Measurements from ENCODE around the gene TXNDC5. TPM values are rescaled to one million over a fixed set of nuclear protein-coding genes. Genes with fewer than 3 reads are reported as not detected.

TXNDC5 gene
- total and polyA plus RNA-seq, 2 experiments from 2014 or later, result 42.9 to 210 TPM

DNA sequence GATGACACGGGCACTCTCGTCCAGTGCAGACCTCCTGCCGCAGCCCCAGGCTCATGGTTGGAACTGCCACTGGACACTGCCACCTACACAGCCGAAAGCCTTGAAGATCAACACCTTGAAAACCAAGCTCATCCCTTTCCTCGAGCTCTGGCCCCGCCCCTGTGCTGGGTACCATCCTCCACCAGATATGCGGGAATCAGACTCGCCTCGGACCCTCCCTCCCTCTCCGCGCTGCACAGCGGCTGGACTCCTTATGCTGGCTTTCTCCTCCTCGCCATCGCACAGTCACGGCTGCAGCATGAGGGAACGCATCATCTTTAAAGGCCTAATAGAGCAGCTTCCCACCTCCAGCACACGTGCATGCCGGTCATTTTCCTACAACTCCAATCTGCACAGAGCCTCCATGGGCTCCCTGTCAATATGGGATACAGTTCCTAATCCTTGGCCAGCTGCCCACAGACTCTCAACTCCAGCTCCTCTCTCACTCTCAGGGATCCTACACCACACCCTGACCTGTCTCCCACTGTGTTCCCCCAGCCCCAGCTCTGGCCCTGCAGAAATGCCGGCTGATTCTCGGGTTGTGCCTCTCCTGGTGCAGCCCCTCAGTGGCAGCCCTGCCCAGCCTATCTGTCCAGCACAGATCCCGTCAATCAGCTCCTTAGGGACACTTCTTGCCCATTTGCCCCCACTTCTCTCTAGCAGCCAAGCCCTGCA is 23.2 kb downstream of the TXNDC5 start:
- Mint-ChIP-seq H3K9me3 (no peaks in the 10 kb centered on the region; the same call in 2 of the 3 replicates), H3K4me3 (no peak overlapping the region), H3K27me3 (ENCODE audit: insufficient read depth, low read depth, poor library complexity) (peaks cover 5% of the 10 kb centered on the region), H3K27ac (no peak overlapping the region), H3K4me1 (no peaks in the 10 kb centered on the region), H3K36me3 (ENCODE audit: low read depth) (peaks cover 96% of the 10 kb centered on the region)
- DNase-seq (ENCODE audit: low spot score) (no peak), ATAC-seq (no peak)
- Histone ChIP-seq H3K4me1 (ENCODE audit: insufficient read depth) (no peaks in the 10 kb centered on the region), H2AFZ (no peak overlapping the region), H3K36me3 (ENCODE audit: insufficient read depth) (peaks cover 55% of the 10 kb centered on the region), H3F3A (replicated peaks; ENCODE audit: low read depth) (no peaks in the 10 kb centered on the region), H4K20me1 (replicated peaks; ENCODE audit: insufficient read depth) (peaks cover 12% of the 10 kb centered on the region), H3K9me2 (ENCODE audit: insufficient read depth) (no peaks in the 10 kb centered on the region), H3K27me3 (ENCODE audit: insufficient read depth) (no peaks in the 10 kb centered on the region), H3K27ac (ENCODE audit: low read depth) (no peak overlapping the region), H3K4me2 (no peak overlapping the region), H3K4me3 (no peak overlapping the region), H3K79me2 (replicated peaks; ENCODE audit: insufficient read depth) (no peaks in the 10 kb centered on the region)
- TF ChIP-seq ZNF462 (CRISPR knock-in tag; IDR thresholded peaks at IDR 0.05) (no peak), CREB1 (CRISPR knock-in tag; IDR thresholded peaks at IDR 0.05; ENCODE audit: low read depth) (no peak), EZH2phosphoT487 (IDR thresholded peaks at IDR 0.05; ENCODE audit: unreplicated experiment) (no peak), POLR2AphosphoS5 (IDR thresholded peaks at IDR 0.05; ENCODE audit: low read depth) (no peak), ZNF331 (CRISPR knock-in tag; IDR thresholded peaks at IDR 0.05; ENCODE audit: low read depth) (no peak), EZH2 (IDR thresholded peaks at IDR 0.05; ENCODE audit: low read depth, unreplicated experiment) (no peak), ETS1 (IDR thresholded peaks at IDR 0.05) (no peak), JUNB (IDR thresholded peaks at IDR 0.05; ENCODE audit: unreplicated experiment) (no peak), STAT1 (IDR thresholded peaks at IDR 0.05; ENCODE audit: unreplicated experiment) (no peak), NANOG (IDR thresholded peaks at IDR 0.05; ENCODE audit: borderline replicate concordance) (no peak), ZNF114 (CRISPR knock-in tag; IDR thresholded peaks at IDR 0.05) (no peak)
- TF ChIP-seq, protein P1, sequence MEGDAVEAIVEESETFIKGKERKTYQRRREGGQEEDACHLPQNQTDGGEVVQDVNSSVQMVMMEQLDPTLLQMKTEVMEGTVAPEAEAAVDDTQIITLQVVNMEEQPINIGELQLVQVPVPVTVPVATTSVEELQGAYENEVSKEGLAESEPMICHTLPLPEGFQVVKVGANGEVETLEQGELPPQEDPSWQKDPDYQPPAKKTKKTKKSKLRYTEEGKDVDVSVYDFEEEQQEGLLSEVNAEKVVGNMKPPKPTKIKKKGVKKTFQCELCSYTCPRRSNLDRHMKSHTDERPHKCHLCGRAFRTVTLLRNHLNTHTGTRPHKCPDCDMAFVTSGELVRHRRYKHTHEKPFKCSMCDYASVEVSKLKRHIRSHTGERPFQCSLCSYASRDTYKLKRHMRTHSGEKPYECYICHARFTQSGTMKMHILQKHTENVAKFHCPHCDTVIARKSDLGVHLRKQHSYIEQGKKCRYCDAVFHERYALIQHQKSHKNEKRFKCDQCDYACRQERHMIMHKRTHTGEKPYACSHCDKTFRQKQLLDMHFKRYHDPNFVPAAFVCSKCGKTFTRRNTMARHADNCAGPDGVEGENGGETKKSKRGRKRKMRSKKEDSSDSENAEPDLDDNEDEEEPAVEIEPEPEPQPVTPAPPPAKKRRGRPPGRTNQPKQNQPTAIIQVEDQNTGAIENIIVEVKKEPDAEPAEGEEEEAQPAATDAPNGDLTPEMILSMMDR (conservative IDR thresholded peaks at IDR 0.05; ENCODE audit: low read depth in 2 of 2), result no peak
- TF ChIP-seq, protein P2, sequence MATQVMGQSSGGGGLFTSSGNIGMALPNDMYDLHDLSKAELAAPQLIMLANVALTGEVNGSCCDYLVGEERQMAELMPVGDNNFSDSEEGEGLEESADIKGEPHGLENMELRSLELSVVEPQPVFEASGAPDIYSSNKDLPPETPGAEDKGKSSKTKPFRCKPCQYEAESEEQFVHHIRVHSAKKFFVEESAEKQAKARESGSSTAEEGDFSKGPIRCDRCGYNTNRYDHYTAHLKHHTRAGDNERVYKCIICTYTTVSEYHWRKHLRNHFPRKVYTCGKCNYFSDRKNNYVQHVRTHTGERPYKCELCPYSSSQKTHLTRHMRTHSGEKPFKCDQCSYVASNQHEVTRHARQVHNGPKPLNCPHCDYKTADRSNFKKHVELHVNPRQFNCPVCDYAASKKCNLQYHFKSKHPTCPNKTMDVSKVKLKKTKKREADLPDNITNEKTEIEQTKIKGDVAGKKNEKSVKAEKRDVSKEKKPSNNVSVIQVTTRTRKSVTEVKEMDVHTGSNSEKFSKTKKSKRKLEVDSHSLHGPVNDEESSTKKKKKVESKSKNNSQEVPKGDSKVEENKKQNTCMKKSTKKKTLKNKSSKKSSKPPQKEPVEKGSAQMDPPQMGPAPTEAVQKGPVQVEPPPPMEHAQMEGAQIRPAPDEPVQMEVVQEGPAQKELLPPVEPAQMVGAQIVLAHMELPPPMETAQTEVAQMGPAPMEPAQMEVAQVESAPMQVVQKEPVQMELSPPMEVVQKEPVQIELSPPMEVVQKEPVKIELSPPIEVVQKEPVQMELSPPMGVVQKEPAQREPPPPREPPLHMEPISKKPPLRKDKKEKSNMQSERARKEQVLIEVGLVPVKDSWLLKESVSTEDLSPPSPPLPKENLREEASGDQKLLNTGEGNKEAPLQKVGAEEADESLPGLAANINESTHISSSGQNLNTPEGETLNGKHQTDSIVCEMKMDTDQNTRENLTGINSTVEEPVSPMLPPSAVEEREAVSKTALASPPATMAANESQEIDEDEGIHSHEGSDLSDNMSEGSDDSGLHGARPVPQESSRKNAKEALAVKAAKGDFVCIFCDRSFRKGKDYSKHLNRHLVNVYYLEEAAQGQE (IDR thresholded peaks at IDR 0.05; ENCODE audit: unreplicated experiment), result no peak

Data from GM23338 (cell line).